HCT116 (cell line): ENCODE measurements around the gene RMP24.
A peak's percentile ranks its signal among the peaks of the same experiment; 100 is the strongest.

ENCODE experiments used
- ATAC-seq: fragments of 200-7000 bp; cut with Tn5 transposase; 2 replicates; pipeline ENCODE4 v1.9.1; 2020; ENCODE audit warnings: mild to moderate bottlenecking, moderate library complexity
- BruUV-seq: library from RNA; stranded (reverse); fragments of 400-500 nt; replicated peaks from 2 replicates; lab custom pipeline; 2021; lab: Mats Ljungman, UMichigan
- CTCF ChIA-PET: fragments of 300-600 bp; sonication (Branson Sonifier 250); formaldehyde crosslinking; loops from one replicate; lab custom pipeline; 2021; ENCODE audit warnings: antibody characterized with exemption; lab: Charles Lee
- POLR2A ChIA-PET: fragments of 300-600, 350-600 bp; sonication (Branson Sonifier 250); formaldehyde crosslinking; loops from one replicate; lab custom pipeline; 2021; ENCODE audit warnings: antibody characterized with exemption; lab: Charles Lee
- RAD21 ChIA-PET, 2 experiments: fragments of 300-600 bp; sonication (Branson Sonifier 250); formaldehyde crosslinking; loops; one replicate each; lab custom pipeline; 2023; ENCODE audit warnings: low total read pairs in 2 of 2; ENCODE audit not compliant: uncharacterized antibody in 2 of 2, unreplicated experiment in 2 of 2, low non-redundant PET in 1 of 2; lab: Charles Lee
- DNase-seq: peaks from one replicate; pipeline ENCODE4 v3.0.0-alpha.2; 2010; ENCODE audit warnings: low read depth, low spot score
- H2AFZ ChIP-seq: fragments of 200-600 bp; shearing (Covaris generic), sonication (generic); 2 replicates; pipeline ENCODE4 v1.6.1; 2017; ENCODE audit warnings: low read depth, mixed run types, mixed read lengths, antibody characterized with exemption, low read length; ENCODE audit not compliant: poor library complexity, severe bottlenecking
- H3K27ac ChIP-seq: 2 replicates; pipeline ENCODE4 v1.5.1; 2012; ENCODE audit warnings: low read depth, low read length
- H3K27me3 ChIP-seq: fragments of 200-600 bp; sonication (generic); 2 replicates; pipeline ENCODE4 v1.6.1; 2016; ENCODE audit warnings: mixed run types, low read length, mixed read lengths; ENCODE audit not compliant: insufficient read depth
- H3K36me3 ChIP-seq, 2 experiments: fragments of 200-500 bp in 1 of 2; fragments of 200-600 bp in 1 of 2; sonication (Bioruptor generic) in 1 of 2; sonication (generic) in 1 of 2; 2 replicates each; pipeline versions ENCODE4 v1.5.1 to v1.6.1; 2014 to 2016; ENCODE audit warnings: low read length in 2 of 2, inconsistent platforms in 1 of 2, mixed read lengths in 1 of 2, mixed run types in 1 of 2; ENCODE audit not compliant: insufficient read depth in 2 of 2, control insufficient read depth in 1 of 2
- H3K4me1 ChIP-seq, 2 experiments: fragments of 200-600 bp in 1 of 2; sonication (generic) in 1 of 2; 2 replicates each; pipeline versions ENCODE4 v1.5.1 to v1.6.1; 2012 to 2017; ENCODE audit warnings: low read length in 2 of 2, inconsistent platforms in 1 of 2, mild to moderate bottlenecking in 1 of 2, mixed read lengths in 1 of 2, mixed run types in 1 of 2, moderate library complexity in 1 of 2; ENCODE audit not compliant: insufficient read depth in 2 of 2, control insufficient read depth in 1 of 2
- H3K4me2 ChIP-seq: fragments of 200-600 bp; sonication (generic); 2 replicates; pipeline ENCODE4 v1.6.1; 2017; ENCODE audit warnings: mixed run types, low read length, mixed read lengths
- H3K4me3 ChIP-seq, 2 experiments: fragments of 200-600 bp in 1 of 2; sonication (generic) in 1 of 2; replicated peaks in 1 of 2; 2 replicates each; pipeline ENCODE4 v1.5.1; 2011 to 2016; ENCODE audit warnings: low read length in 2 of 2, control low read depth in 1 of 2, low read depth in 1 of 2, mild to moderate bottlenecking in 1 of 2, mixed read lengths in 1 of 2, mixed run types in 1 of 2
- H3K79me2 ChIP-seq: fragments of 200-600 bp; sonication (generic); 2 replicates; pipeline ENCODE4 v1.6.1; 2017; ENCODE audit warnings: mild to moderate bottlenecking, mixed run types, low read length, moderate library complexity, mixed read lengths; ENCODE audit not compliant: insufficient read depth
- H3K9ac ChIP-seq: fragments of 200-600 bp; sonication (generic); 2 replicates; pipeline ENCODE4 v1.6.1; 2016; ENCODE audit warnings: low read length, mixed read lengths
- H3K9me2 ChIP-seq: fragments of 200-600 bp; sonication (generic), shearing (Covaris generic); 2 replicates; pipeline ENCODE4 v1.6.1; 2017; ENCODE audit warnings: mixed run types, mild to moderate bottlenecking, moderate library complexity; ENCODE audit not compliant: insufficient read depth
- H3K9me3 ChIP-seq, 2 experiments: fragments of 200-500 bp in 1 of 2; fragments of 200-600 bp in 1 of 2; sonication (Bioruptor generic) in 1 of 2; sonication (generic) in 1 of 2; 2 replicates each; pipeline ENCODE4 v1.6.1; 2014 to 2017; ENCODE audit warnings: low read length in 2 of 2, mixed read lengths in 2 of 2, inconsistent platforms in 1 of 2, low read depth in 1 of 2, mild to moderate bottlenecking in 1 of 2, mixed run types in 1 of 2, moderate library complexity in 1 of 2; ENCODE audit not compliant: control insufficient read depth in 1 of 2, insufficient read depth in 1 of 2
- H4K20me1 ChIP-seq: fragments of 200-600 bp; sonication (generic), shearing (Covaris generic); 2 replicates; pipeline ENCODE4 v1.6.1; 2017; ENCODE audit warnings: mixed run types, mild to moderate bottlenecking, moderate library complexity; ENCODE audit not compliant: insufficient read depth
- CEBPB ChIP-seq: IDR thresholded peaks from 2 replicates; pipeline ENCODE4 v1.6.1; 2012; ENCODE audit warnings: low read depth
- EGR1 ChIP-seq: IDR thresholded peaks from 2 replicates; pipeline ENCODE4 v1.6.1; 2012; ENCODE audit warnings: low read depth
- FOSL1 ChIP-seq: IDR thresholded peaks from 2 replicates; pipeline ENCODE4 v1.6.1; 2012; ENCODE audit warnings: low read depth
- POLR2A ChIP-seq: IDR thresholded peaks from 2 replicates; pipeline ENCODE4 v1.7.0; 2011; ENCODE audit warnings: borderline replicate concordance; ENCODE audit not compliant: insufficient read depth, insufficient read length; ENCODE audit errors: extremely low read depth
- YY1 ChIP-seq: IDR thresholded peaks from 2 replicates; pipeline ENCODE4 v1.6.1; 2011; ENCODE audit warnings: low read length, low read depth, moderate library complexity, mild to moderate bottlenecking; ENCODE audit not compliant: insufficient replicate concordance; ENCODE audit errors: extremely low read depth
- ZFX ChIP-seq: fragments of 450-650 bp; IDR thresholded peaks from 2 replicates; pipeline ENCODE4 v1.6.1; 2017
- ZNF274 ChIP-seq: fragments of 200-500 bp; sonication (Bioruptor generic); IDR thresholded peaks from 2 replicates; pipeline ENCODE4 v1.6.1; 2014; ENCODE audit warnings: mild to moderate bottlenecking, low read depth, low read length, inconsistent platforms
- intact Hi-C: fragments of 100-400 bp; cut with micrococcal nuclease; formaldehyde crosslinking; loops from 2 replicates; pipeline ENCODE4 v1.10.0; 2022
- TF ChIP-seq, protein P1 (sequence below): IDR thresholded peaks from 2 replicates; pipeline ENCODE4 v1.6.1; 2012
- TF ChIP-seq, protein P2 (sequence below), 3 experiments: fragments of 200-600 bp in 1 of 3; sonication (generic) in 1 of 3; IDR thresholded peaks in 2 of 3; conservative IDR thresholded peaks in 1 of 3; 2 replicates each; pipeline ENCODE4 v1.5.1; 2012 to 2017; ENCODE audit warnings: low read depth in 2 of 3, low read length in 2 of 3, antibody characterized with exemption in 1 of 3, borderline replicate concordance in 1 of 3, control low read depth in 1 of 3, mild to moderate bottlenecking in 1 of 3, mixed read lengths in 1 of 3, mixed run types in 1 of 3, moderate library complexity in 1 of 3; ENCODE audit not compliant: insufficient read depth in 1 of 3

The RMP24 gene

DNA sequence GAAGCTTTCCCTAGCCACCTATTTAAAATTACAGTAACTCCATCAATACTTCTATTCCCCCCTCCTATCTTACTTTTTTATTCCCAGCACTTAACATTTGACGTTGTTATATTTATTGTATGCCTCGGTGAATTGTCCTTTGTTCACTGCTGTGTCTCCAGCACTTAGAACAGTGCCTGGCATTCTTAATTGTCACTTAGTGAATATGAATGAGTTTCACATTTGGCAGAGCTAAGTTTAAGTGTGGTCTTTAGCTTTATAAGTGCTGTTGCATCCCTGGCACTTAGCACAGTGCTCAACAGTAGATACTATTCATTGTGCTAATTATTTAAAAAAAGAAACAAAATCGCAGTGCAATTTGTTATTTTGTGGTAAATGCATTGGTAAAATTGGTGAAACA lies 1.7 kb downstream of the RMP24 start:
- no TSS peak for BruUV-seq
- peak overlapping the region; percentile 90 for H3K4me2 ChIP-seq
- ATAC-seq (no peak), DNase-seq (no peak)
- peaks cover 30% of the 10 kb centered on the region for H3K79me2 ChIP-seq
- ChIA-PET RAD21 (no interaction called here), POLR2A (no interaction called here), CTCF (no interaction called here)
- no peaks in the 10 kb centered on the region for H3K9me2 ChIP-seq
- peaks cover 23 to 30% of the 10 kb centered on the region in 2 experiments for H3K36me3 ChIP-seq
- no peak overlapping the region for H3K27ac ChIP-seq
- intact Hi-C loops: loop anchor here (5.0 kb wide), 1 partner anchor 587 kb away; no protein-coding TSS in a partner anchor
- H3K9ac ChIP-seq: no peak overlapping the region
- H4K20me1 ChIP-seq: no peaks in the 10 kb centered on the region
- TF ChIP-seq, protein P1, sequence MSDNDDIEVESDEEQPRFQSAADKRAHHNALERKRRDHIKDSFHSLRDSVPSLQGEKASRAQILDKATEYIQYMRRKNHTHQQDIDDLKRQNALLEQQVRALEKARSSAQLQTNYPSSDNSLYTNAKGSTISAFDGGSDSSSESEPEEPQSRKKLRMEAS: no peak
- TF ChIP-seq FOSL1: no peak
- no peaks in the 10 kb centered on the region for H3K9me3 ChIP-seq
- H3K27me3 ChIP-seq: no peaks in the 10 kb centered on the region
- H3K4me3 ChIP-seq: no peak overlapping the region
- H3K4me1 ChIP-seq: peaks cover 0 to 18% of the 10 kb centered on the region in 2 experiments; a peak in 2 of 4 replicates
- H2AFZ ChIP-seq: no peak overlapping the region

DNA sequence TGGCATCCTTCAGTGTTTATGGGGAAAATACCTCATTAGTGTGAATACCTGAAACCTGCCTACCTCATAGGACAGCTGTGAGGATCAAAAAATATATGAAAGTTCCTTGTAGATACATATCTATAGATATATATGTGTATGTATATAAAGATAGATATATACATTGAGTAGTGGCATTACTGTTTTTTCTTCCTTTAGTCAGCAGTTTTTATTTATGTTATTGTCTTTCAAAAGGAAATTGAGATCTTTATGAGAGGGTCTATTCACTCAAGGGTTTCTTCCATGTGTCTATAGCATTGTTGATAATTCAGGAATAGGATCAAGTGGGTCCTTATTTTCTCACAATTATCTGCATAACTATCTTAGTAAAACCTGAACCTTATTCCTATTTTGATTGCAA lies 6.6 kb downstream of the RMP24 start:
- ChIA-PET POLR2A (no interaction called here), CTCF (no interaction called here), RAD21 (no interaction called here)
- H3K4me1 ChIP-seq: peaks cover 0 to 1% of the 10 kb centered on the region in 2 experiments; a peak in 1 of 4 replicates
- TF ChIP-seq POLR2A: no peak
- no peak for TF ChIP-seq CEBPB
- TF ChIP-seq YY1: no peak
- TF ChIP-seq, protein P2, sequence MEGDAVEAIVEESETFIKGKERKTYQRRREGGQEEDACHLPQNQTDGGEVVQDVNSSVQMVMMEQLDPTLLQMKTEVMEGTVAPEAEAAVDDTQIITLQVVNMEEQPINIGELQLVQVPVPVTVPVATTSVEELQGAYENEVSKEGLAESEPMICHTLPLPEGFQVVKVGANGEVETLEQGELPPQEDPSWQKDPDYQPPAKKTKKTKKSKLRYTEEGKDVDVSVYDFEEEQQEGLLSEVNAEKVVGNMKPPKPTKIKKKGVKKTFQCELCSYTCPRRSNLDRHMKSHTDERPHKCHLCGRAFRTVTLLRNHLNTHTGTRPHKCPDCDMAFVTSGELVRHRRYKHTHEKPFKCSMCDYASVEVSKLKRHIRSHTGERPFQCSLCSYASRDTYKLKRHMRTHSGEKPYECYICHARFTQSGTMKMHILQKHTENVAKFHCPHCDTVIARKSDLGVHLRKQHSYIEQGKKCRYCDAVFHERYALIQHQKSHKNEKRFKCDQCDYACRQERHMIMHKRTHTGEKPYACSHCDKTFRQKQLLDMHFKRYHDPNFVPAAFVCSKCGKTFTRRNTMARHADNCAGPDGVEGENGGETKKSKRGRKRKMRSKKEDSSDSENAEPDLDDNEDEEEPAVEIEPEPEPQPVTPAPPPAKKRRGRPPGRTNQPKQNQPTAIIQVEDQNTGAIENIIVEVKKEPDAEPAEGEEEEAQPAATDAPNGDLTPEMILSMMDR (IDR thresholded peaks at IDR 0.05 in 2 of 3, conservative IDR thresholded peaks at IDR 0.05 in 1 of 3; ENCODE audit: borderline replicate concordance in 1 of 3, insufficient read depth in 1 of 3, low read depth in 2 of 3, low read length in 2 of 3): no peak
- no peak for TF ChIP-seq ZFX
- no peak for TF ChIP-seq EGR1
- no peak for TF ChIP-seq FOSL1
- TF ChIP-seq ZNF274: no peak
- H3K9me3 ChIP-seq: no peaks in the 10 kb centered on the region
- no peak overlapping the region for H3K9ac ChIP-seq
- peaks cover 29 to 44% of the 10 kb centered on the region in 2 experiments for H3K36me3 ChIP-seq
- intact Hi-C loops: no loop called here
- H3K27me3 ChIP-seq: no peaks in the 10 kb centered on the region
- ATAC-seq (no peak), DNase-seq (no peak)
- H4K20me1 ChIP-seq: no peaks in the 10 kb centered on the region
- no peaks in the 10 kb centered on the region for H3K9me2 ChIP-seq
- no peak overlapping the region for H3K27ac ChIP-seq
- H3K4me3 ChIP-seq: no peak overlapping the region
- no TSS peak for BruUV-seq
- no peak overlapping the region for H2AFZ ChIP-seq
- H3K4me2 ChIP-seq: no peak overlapping the region
- peaks cover 14% of the 10 kb centered on the region for H3K79me2 ChIP-seq
